HCT116 (cell line): ENCODE measurements around the gene WDR83. TPM values are rescaled to one million over a fixed set of nuclear protein-coding genes. Genes with fewer than 3 reads are reported as not detected.

Experiments
- ATAC-seq: fragments of 200-7000 bp; cut with Tn5 transposase; 2 replicates; pipeline ENCODE4 v1.9.1; 2020; ENCODE audit warnings: mild to moderate bottlenecking, moderate library complexity
- BruUV-seq: library from RNA; stranded (reverse); fragments of 400-500 nt; replicated peaks from 2 replicates; lab custom pipeline; 2021; lab: Mats Ljungman, UMichigan
- CTCF ChIA-PET: fragments of 300-600 bp; sonication (Branson Sonifier 250); formaldehyde crosslinking; loops from one replicate; lab custom pipeline; 2021; ENCODE audit warnings: antibody characterized with exemption; lab: Charles Lee
- POLR2A ChIA-PET: fragments of 300-600, 350-600 bp; sonication (Branson Sonifier 250); formaldehyde crosslinking; loops from one replicate; lab custom pipeline; 2021; ENCODE audit warnings: antibody characterized with exemption; lab: Charles Lee
- RAD21 ChIA-PET, 2 experiments: fragments of 300-600 bp; sonication (Branson Sonifier 250); formaldehyde crosslinking; loops; one replicate each; lab custom pipeline; 2023; ENCODE audit warnings: low total read pairs in 2 of 2; ENCODE audit not compliant: uncharacterized antibody in 2 of 2, unreplicated experiment in 2 of 2, low non-redundant PET in 1 of 2; lab: Charles Lee
- DNase-seq: peaks from one replicate; pipeline ENCODE4 v3.0.0-alpha.2; 2010; ENCODE audit warnings: low read depth, low spot score
- H2AFZ ChIP-seq: fragments of 200-600 bp; shearing (Covaris generic), sonication (generic); 2 replicates; pipeline ENCODE4 v1.6.1; 2017; ENCODE audit warnings: low read depth, mixed run types, mixed read lengths, antibody characterized with exemption, low read length; ENCODE audit not compliant: poor library complexity, severe bottlenecking
- H3K27ac ChIP-seq: 2 replicates; pipeline ENCODE4 v1.5.1; 2012; ENCODE audit warnings: low read depth, low read length
- H3K27me3 ChIP-seq: fragments of 200-600 bp; sonication (generic); 2 replicates; pipeline ENCODE4 v1.6.1; 2016; ENCODE audit warnings: mixed run types, low read length, mixed read lengths; ENCODE audit not compliant: insufficient read depth
- H3K36me3 ChIP-seq, 2 experiments: fragments of 200-500 bp in 1 of 2; fragments of 200-600 bp in 1 of 2; sonication (Bioruptor generic) in 1 of 2; sonication (generic) in 1 of 2; 2 replicates each; pipeline versions ENCODE4 v1.5.1 to v1.6.1; 2014 to 2016; ENCODE audit warnings: low read length in 2 of 2, inconsistent platforms in 1 of 2, mixed read lengths in 1 of 2, mixed run types in 1 of 2; ENCODE audit not compliant: insufficient read depth in 2 of 2, control insufficient read depth in 1 of 2
- H3K4me1 ChIP-seq, 2 experiments: fragments of 200-600 bp in 1 of 2; sonication (generic) in 1 of 2; 2 replicates each; pipeline versions ENCODE4 v1.5.1 to v1.6.1; 2012 to 2017; ENCODE audit warnings: low read length in 2 of 2, inconsistent platforms in 1 of 2, mild to moderate bottlenecking in 1 of 2, mixed read lengths in 1 of 2, mixed run types in 1 of 2, moderate library complexity in 1 of 2; ENCODE audit not compliant: insufficient read depth in 2 of 2, control insufficient read depth in 1 of 2
- H3K4me2 ChIP-seq: fragments of 200-600 bp; sonication (generic); 2 replicates; pipeline ENCODE4 v1.6.1; 2017; ENCODE audit warnings: mixed run types, low read length, mixed read lengths
- H3K4me3 ChIP-seq, 2 experiments: fragments of 200-600 bp in 1 of 2; sonication (generic) in 1 of 2; replicated peaks in 1 of 2; 2 replicates each; pipeline ENCODE4 v1.5.1; 2011 to 2016; ENCODE audit warnings: low read length in 2 of 2, control low read depth in 1 of 2, low read depth in 1 of 2, mild to moderate bottlenecking in 1 of 2, mixed read lengths in 1 of 2, mixed run types in 1 of 2
- H3K79me2 ChIP-seq: fragments of 200-600 bp; sonication (generic); 2 replicates; pipeline ENCODE4 v1.6.1; 2017; ENCODE audit warnings: mild to moderate bottlenecking, mixed run types, low read length, moderate library complexity, mixed read lengths; ENCODE audit not compliant: insufficient read depth
- H3K9ac ChIP-seq: fragments of 200-600 bp; sonication (generic); 2 replicates; pipeline ENCODE4 v1.6.1; 2016; ENCODE audit warnings: low read length, mixed read lengths
- H3K9me2 ChIP-seq: fragments of 200-600 bp; sonication (generic), shearing (Covaris generic); 2 replicates; pipeline ENCODE4 v1.6.1; 2017; ENCODE audit warnings: mixed run types, mild to moderate bottlenecking, moderate library complexity; ENCODE audit not compliant: insufficient read depth
- H3K9me3 ChIP-seq, 2 experiments: fragments of 200-500 bp in 1 of 2; fragments of 200-600 bp in 1 of 2; sonication (Bioruptor generic) in 1 of 2; sonication (generic) in 1 of 2; 2 replicates each; pipeline ENCODE4 v1.6.1; 2014 to 2017; ENCODE audit warnings: low read length in 2 of 2, mixed read lengths in 2 of 2, inconsistent platforms in 1 of 2, low read depth in 1 of 2, mild to moderate bottlenecking in 1 of 2, mixed run types in 1 of 2, moderate library complexity in 1 of 2; ENCODE audit not compliant: control insufficient read depth in 1 of 2, insufficient read depth in 1 of 2
- H4K20me1 ChIP-seq: fragments of 200-600 bp; sonication (generic), shearing (Covaris generic); 2 replicates; pipeline ENCODE4 v1.6.1; 2017; ENCODE audit warnings: mixed run types, mild to moderate bottlenecking, moderate library complexity; ENCODE audit not compliant: insufficient read depth
- ELF1 ChIP-seq: IDR thresholded peaks from 2 replicates; pipeline ENCODE4 v1.6.1; 2012; ENCODE audit warnings: low read depth, borderline replicate concordance
- POLR2A ChIP-seq: IDR thresholded peaks from 2 replicates; pipeline ENCODE4 v1.7.0; 2011; ENCODE audit warnings: borderline replicate concordance; ENCODE audit not compliant: insufficient read depth, insufficient read length; ENCODE audit errors: extremely low read depth
- SP1 ChIP-seq: IDR thresholded peaks from 2 replicates; pipeline ENCODE4 v1.6.1; 2012; ENCODE audit warnings: low read depth
- SRF ChIP-seq: IDR thresholded peaks from 2 replicates; pipeline ENCODE4 v1.6.1; 2012; ENCODE audit warnings: low read depth
- TCF7L2 ChIP-seq: IDR thresholded peaks from 2 replicates; pipeline ENCODE4 v1.7.0; 2011; ENCODE audit warnings: borderline replicate concordance, inconsistent platforms; ENCODE audit not compliant: insufficient read depth, insufficient read length; ENCODE audit errors: extremely low read depth
- YY1 ChIP-seq: IDR thresholded peaks from 2 replicates; pipeline ENCODE4 v1.6.1; 2011; ENCODE audit warnings: low read length, low read depth, moderate library complexity, mild to moderate bottlenecking; ENCODE audit not compliant: insufficient replicate concordance; ENCODE audit errors: extremely low read depth
- ZFX ChIP-seq: fragments of 450-650 bp; IDR thresholded peaks from 2 replicates; pipeline ENCODE4 v1.6.1; 2017
- ZNF274 ChIP-seq: fragments of 200-500 bp; sonication (Bioruptor generic); IDR thresholded peaks from 2 replicates; pipeline ENCODE4 v1.6.1; 2014; ENCODE audit warnings: mild to moderate bottlenecking, low read depth, low read length, inconsistent platforms
- intact Hi-C: fragments of 100-400 bp; cut with micrococcal nuclease; formaldehyde crosslinking; loops from 2 replicates; pipeline ENCODE4 v1.10.0; 2022
- total RNA-seq: library from RNA; stranded (reverse); gene quantifications from one replicate; pipeline ENCODE4 v1.2.1, GENCODE V29; 2021; ENCODE audit not compliant: unreplicated experiment

Gene WDR83
- total RNA-seq, 1 experiment from 2014 or later = 20.1 TPM

GRCh38 chr19:12668346-12668745 lies 1.7 kb downstream of the WDR83 start:
- H3K36me3 ChIP-seq = peaks cover 4 to 13% of the 10 kb centered on the region in 2 experiments; a peak in 3 of 4 replicates
- peak overlapping the region; percentile 88 for H3K27ac ChIP-seq
- intact Hi-C loops = loop anchor here (5.0 to 10.0 kb wide), 2 partner anchors 56 to 744 kb away; partner anchors contain the start of genes ZNF490, ZNF700 and ZNF791
- no peak for TF ChIP-seq TCF7L2
- TF ChIP-seq SRF = no peak
- TF ChIP-seq POLR2A = no peak
- TF ChIP-seq SP1 = no peak
- no peak for TF ChIP-seq ZNF274
- TF ChIP-seq ZFX = no peak
- H3K4me3 ChIP-seq = peak overlapping the region; percentile 95 to 98
- H2AFZ ChIP-seq = no peak overlapping the region
- ChIA-PET POLR2A (no interaction called here), CTCF (no interaction called here), RAD21 (interaction anchor here (0.6 kb wide), 2 partner anchors 104 to 170 kb away, joined by 3 to 7 read pairs; partner anchors contain the start of gene MAST1 (in 1 of the 2))
- no TSS peak for BruUV-seq
- DNase-seq (no peak), ATAC-seq (no peak)
- H3K4me2 ChIP-seq = peak overlapping the region; percentile 92
- peak overlapping the region; percentile 90 for H3K9ac ChIP-seq
- H4K20me1 ChIP-seq = no peaks in the 10 kb centered on the region
- peaks cover 19 to 37% of the 10 kb centered on the region in 2 experiments for H3K4me1 ChIP-seq
- peaks cover 28% of the 10 kb centered on the region; the same call in 1 of the 2 replicates for H3K79me2 ChIP-seq
- H3K9me2 ChIP-seq = no peaks in the 10 kb centered on the region
- H3K27me3 ChIP-seq = no peaks in the 10 kb centered on the region
- no peaks in the 10 kb centered on the region for H3K9me3 ChIP-seq

- peak overlapping the region; percentile 95 to 98 for H3K4me3 ChIP-seq
- H3K9me2 ChIP-seq = no peaks in the 10 kb centered on the region
- H3K27me3 ChIP-seq = no peaks in the 10 kb centered on the region
- H3K9ac ChIP-seq = peak overlapping the region; percentile 90
- intact Hi-C loops = loop anchor here (1.0 to 10.0 kb wide), 3 partner anchors 12 to 744 kb away; partner anchors contain the start of genes DHPS, ZNF490, ZNF700 and ZNF791
- RAD21 ChIA-PET = interaction anchor here in 1 of 2 experiments (0.6 kb wide), 1 partner anchor 105 kb away, joined by 3 read pairs; no protein-coding TSS in a partner anchor
- peak overlapping the region; percentile 79 for H2AFZ ChIP-seq
- no peaks in the 10 kb centered on the region for H4K20me1 ChIP-seq
- POLR2A ChIA-PET = interaction anchor here (1.0 kb wide), 1 partner anchor 13 kb away, joined by 4 read pairs; the partner anchor contains the start of gene DHPS
- H3K9me3 ChIP-seq = no peaks in the 10 kb centered on the region
- BruUV-seq = TSS peak; percentile 72
- H3K4me1 ChIP-seq = peaks cover 19 to 37% of the 10 kb centered on the region in 2 experiments
- peak overlapping the region; percentile 88 for H3K27ac ChIP-seq
- H3K36me3 ChIP-seq = peaks cover 2 to 13% of the 10 kb centered on the region in 2 experiments; a peak in 2 of 4 replicates
- ATAC-seq (peak; percentile 26), DNase-seq (no peak)
- H3K79me2 ChIP-seq = peaks cover 28% of the 10 kb centered on the region; the same call in 1 of the 2 replicates
- peak overlapping the region; percentile 92 for H3K4me2 ChIP-seq
- CTCF ChIA-PET = interaction anchor here (0.5 kb wide), 1 partner anchor 640 kb away, joined by 5 read pairs; no protein-coding TSS in a partner anchor
- TF ChIP-seq ELF1 = no peak
- TF ChIP-seq YY1 = no peak
- peak; percentile 28 for TF ChIP-seq POLR2A
These were observed 2.3 kb downstream of the WDR83 start for GRCh38 chr19:12668932-12669269.
